OCI-LY1 (cell line): Measurements from ENCODE around the gene SHROOM2.

Source experiments
- EZH2 ChIP-seq: fragments of 200-600 bp; sonication (generic), shearing (Covaris generic); IDR thresholded peaks from 2 replicates; pipeline ENCODE4 v1.8.0; 2017; ENCODE audit warnings: borderline replicate concordance, mixed run types, mild to moderate bottlenecking, antibody characterized with exemption, low read length, moderate library complexity, mixed read lengths
- TF ChIP-seq, protein P1 (sequence below): fragments of 200-600 bp; sonication (generic), shearing (Covaris generic); IDR thresholded peaks from 2 replicates; pipeline ENCODE4 v1.5.1; 2017; ENCODE audit warnings: mild to moderate bottlenecking, antibody characterized with exemption, low read length, moderate library complexity, mixed read lengths

DNA sequence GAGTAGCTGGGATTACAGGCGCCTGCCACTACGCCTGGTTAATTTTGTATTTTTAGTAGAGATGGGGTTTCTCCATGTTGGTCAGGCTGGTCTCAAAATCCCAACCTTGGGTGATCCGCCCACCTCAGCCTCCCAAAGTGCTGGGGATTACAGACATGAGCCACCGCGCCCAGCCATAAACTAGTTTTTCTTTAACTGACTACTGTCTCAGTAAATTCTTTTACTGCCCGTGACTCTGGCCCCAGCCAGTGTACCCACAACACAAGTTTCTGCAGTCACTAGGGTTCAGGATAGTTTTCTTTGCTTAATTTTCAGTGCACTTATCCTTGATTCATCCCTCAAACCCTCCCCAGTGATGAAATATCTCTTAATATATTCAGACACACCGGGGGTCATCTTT, 8.3 kb downstream of the SHROOM2 start:
- TF ChIP-seq, protein P1, sequence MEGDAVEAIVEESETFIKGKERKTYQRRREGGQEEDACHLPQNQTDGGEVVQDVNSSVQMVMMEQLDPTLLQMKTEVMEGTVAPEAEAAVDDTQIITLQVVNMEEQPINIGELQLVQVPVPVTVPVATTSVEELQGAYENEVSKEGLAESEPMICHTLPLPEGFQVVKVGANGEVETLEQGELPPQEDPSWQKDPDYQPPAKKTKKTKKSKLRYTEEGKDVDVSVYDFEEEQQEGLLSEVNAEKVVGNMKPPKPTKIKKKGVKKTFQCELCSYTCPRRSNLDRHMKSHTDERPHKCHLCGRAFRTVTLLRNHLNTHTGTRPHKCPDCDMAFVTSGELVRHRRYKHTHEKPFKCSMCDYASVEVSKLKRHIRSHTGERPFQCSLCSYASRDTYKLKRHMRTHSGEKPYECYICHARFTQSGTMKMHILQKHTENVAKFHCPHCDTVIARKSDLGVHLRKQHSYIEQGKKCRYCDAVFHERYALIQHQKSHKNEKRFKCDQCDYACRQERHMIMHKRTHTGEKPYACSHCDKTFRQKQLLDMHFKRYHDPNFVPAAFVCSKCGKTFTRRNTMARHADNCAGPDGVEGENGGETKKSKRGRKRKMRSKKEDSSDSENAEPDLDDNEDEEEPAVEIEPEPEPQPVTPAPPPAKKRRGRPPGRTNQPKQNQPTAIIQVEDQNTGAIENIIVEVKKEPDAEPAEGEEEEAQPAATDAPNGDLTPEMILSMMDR = no peak
- no peak for TF ChIP-seq EZH2
